ENCODE data around the gene ZNF425.
"Not testable (repeated sequence)": the region's sequence is repeated elsewhere in the genome, so short reads cannot be mapped to it uniquely, and the experiment has no call there.

ZNF425 gene

DNA sequence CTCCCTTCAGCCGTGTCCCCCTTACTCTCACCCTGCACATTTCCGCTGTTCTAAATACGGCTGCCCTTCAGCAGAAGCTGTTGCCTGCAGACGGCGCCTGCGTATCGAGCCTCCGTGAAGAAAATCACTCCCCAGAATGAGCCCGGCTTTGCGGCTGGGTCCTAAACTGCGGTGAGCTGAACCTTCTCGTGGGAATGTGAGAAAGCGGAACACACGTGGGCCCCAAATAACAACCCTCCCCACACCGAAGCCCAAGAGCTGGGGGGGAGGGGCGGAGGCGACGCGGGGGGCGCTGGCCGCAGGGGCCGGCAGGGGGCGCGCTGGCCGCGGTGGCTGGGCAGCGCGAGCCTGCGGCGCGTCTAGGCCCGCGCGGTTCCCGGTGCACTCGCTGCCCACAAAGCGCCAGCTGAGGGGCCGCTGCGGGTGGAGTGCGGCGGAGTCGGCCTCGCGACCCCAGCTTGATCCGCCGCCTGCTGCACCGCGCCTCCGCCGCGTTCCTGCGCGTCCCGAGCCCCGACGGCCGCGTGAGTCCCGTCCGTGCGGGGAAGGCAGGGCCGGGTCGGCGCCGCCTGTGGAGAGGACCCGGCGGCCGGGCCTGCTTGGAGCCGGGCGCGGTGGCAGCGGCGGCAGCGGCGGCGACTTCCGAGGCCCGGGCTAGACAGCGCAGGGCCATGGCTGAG lies 21.1 kb upstream of the ZNF425 start, which contains the start of gene ZNF398:
Gene ZNF398, plus strand, starts transcription at position 382 of the 680 bp plus-strand sequence. Its CDS starts 290 bp downstream, at position 672.
- Mint-ChIP-seq H3K4me1 (ENCODE audit: low read depth) (peaks cover 24% of the 10 kb centered on the region), H3K9me3 (no peaks in the 10 kb centered on the region), H3K27ac (peak within 1 kb of the TSS; percentile 95), H3K36me3 (ENCODE audit: low read depth) (peaks cover 6% of the 10 kb centered on the region), H3K27me3 (ENCODE audit: low read depth) (no peaks in the 10 kb centered on the region), H3K4me3 (peak within 1 kb of the TSS; percentile 90)
- DNase-seq (ENCODE audit: low spot score), result peak; percentile 79

DNA sequence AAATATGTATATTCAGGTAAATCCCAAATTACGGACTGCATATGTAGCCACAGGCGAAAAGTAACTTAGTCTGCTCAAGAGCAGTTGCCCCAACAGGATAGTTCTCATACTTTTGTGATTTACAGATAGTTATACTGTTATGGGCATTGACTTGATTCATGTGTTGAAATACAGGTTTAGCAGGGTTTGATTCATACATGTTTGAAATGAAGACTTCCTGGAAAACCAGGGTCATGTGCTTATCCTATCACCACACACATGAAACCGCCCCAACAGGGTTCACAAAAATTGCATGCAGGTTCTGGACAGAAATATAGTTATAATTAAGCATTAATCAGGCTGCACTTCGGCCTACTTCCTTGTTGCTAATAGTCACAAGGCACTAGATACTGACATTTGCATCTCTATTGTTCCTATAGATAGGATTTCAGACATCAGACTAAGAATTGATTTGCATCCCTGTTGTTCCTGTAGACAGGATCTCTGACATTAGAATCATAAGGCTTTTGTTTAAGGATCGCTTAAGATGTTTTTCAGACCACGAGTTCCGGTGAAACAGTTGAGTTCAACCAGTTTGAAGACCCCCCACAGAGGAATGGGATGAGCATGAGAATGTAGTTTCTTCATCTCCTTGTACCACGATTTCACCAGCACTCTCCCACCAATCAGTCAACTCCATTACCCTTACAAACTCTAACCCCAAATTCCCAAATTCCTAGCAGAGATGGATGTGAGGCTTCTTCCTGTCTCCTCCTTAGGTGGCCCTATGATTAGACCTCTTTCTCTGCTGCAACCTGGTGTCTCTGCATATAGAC lies 19.1 kb upstream of the ZNF425 start:
- Mint-ChIP-seq H3K4me3 (peak overlapping the region; percentile 90), H3K9me3 (no peaks in the 10 kb centered on the region), H3K36me3 (ENCODE audit: low read depth) (peaks cover 6% of the 10 kb centered on the region), H3K27ac (peak overlapping the region; percentile 56), H3K4me1 (ENCODE audit: low read depth) (peaks cover 22% of the 10 kb centered on the region), H3K27me3 (ENCODE audit: low read depth) (no peaks in the 10 kb centered on the region)
- no peak for DNase-seq (ENCODE audit: low spot score)

DNA sequence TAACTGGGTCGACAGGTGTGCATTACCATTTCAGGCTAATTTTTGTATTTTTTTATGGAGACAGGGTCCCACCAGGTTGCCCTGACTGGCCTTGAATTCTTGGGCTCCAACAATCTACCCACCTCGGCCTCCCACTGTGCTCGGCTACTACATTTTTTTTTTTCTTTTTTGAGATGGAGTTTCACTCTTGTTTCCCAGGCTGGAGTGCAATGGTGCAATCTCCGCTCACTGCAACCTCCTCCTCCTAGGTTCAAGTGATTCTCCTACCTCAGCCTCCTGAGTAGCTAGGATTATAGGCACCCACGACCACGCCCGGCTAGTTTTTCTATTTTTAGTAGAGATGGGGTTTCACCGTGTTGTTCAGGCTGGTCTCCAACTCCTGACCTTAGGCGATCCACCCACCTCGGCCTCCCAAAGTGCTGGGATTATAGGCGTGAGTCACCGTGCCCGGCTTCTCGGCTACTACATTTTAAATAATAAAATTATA lies 18.4 kb upstream of the ZNF425 start:
- H3K27ac Mint-ChIP-seq; H3K27me3 Mint-ChIP-seq (ENCODE audit: low read depth); H3K36me3 Mint-ChIP-seq (ENCODE audit: low read depth); H3K4me3 Mint-ChIP-seq; H3K9me3 Mint-ChIP-seq; DNase-seq (ENCODE audit: low spot score): not testable (repeated sequence)
- H3K4me1 Mint-ChIP-seq (ENCODE audit: low read depth), result peaks cover 18% of the 10 kb centered on the region

DNA sequence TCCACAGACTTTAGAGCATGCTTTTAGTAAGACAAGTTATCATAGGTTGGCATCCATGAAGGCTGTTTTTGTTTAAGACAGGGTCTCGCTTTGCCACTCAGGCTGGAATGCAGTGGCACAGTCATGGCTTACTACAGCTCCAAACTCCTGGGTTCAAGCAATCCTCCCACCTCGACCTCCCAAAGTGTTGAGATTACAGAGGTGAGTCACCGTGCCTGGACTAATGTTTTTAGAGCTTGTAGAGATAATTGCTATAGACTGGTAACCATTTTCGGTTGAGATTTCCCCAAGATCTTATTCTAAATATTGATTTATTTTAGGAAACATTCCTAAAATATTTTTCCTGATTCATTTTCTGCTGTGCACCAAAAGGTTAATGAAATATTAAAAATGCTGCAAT lies 15.8 kb upstream of the ZNF425 start:
- H3K36me3 Mint-ChIP-seq (ENCODE audit: low read depth), result peaks cover 6% of the 10 kb centered on the region
- H3K27ac Mint-ChIP-seq, result no peak overlapping the region
- H3K4me1 Mint-ChIP-seq (ENCODE audit: low read depth), result peaks cover 9% of the 10 kb centered on the region
- H3K4me3 Mint-ChIP-seq, result no peak overlapping the region
- H3K27me3 Mint-ChIP-seq (ENCODE audit: low read depth), result no peaks in the 10 kb centered on the region
- no peaks in the 10 kb centered on the region for H3K9me3 Mint-ChIP-seq
- no peak for DNase-seq (ENCODE audit: low spot score)

DNA sequence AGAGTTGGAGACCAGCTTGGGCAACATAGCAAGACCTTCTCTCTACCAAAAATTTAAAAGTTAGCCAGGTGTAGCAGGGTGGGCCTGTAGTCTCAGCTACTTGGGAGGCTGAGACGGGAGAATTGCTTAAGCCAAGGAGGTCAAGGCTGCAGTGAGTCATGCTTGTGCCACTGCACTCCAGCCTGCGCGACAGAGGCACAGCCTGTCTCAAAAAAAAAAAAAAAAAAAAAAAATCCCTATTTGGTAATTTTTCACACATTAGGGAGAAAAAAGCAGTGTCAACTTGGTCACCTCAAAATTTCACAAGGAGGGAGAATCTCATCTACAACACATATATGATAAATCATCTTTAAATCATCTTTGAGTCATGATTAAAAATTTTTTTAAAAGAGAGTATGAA lies 14.7 kb upstream of the ZNF425 start:
- H3K27me3 Mint-ChIP-seq (ENCODE audit: low read depth), result no peaks in the 10 kb centered on the region

DNA sequence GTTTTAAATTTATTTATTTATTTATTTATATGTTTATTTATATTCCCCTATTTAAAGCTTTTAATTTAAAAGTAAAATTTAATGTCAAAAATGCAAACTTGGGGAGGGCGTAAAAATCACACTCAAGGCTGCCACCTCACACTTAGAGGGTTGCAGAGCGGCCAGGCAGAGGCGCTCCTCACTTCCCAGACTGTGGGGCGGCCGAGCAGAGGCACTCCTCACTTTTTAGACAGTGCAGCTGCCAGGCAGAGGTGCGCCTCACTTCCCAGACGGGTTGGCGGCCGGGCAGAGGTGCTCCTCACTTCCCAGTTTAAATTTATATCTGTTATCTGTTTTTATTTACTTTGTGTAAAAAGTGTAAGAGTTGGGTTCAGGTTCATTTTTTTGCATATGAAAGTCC lies 10.0 kb upstream of the ZNF425 start:
- H3K4me1 Mint-ChIP-seq (ENCODE audit: low read depth), result no peaks in the 10 kb centered on the region
- no peak overlapping the region for H3K27ac Mint-ChIP-seq
- H3K4me3 Mint-ChIP-seq, result no peak overlapping the region
- H3K9me3 Mint-ChIP-seq, result peaks cover 2% of the 10 kb centered on the region
- H3K27me3 Mint-ChIP-seq (ENCODE audit: low read depth), result no peaks in the 10 kb centered on the region
- DNase-seq (ENCODE audit: low spot score), result no peak
- peaks cover 30% of the 10 kb centered on the region for H3K36me3 Mint-ChIP-seq (ENCODE audit: low read depth)

More for the DNA sequence above, 14.7 kb upstream of the ZNF425 start:
- peaks cover 6% of the 10 kb centered on the region for H3K36me3 Mint-ChIP-seq (ENCODE audit: low read depth)
- DNase-seq (ENCODE audit: low spot score), result no peak
- no peak overlapping the region for H3K27ac Mint-ChIP-seq
- no peak overlapping the region for H3K4me3 Mint-ChIP-seq
- peaks cover 8% of the 10 kb centered on the region for H3K4me1 Mint-ChIP-seq (ENCODE audit: low read depth)
- H3K9me3 Mint-ChIP-seq, result no peaks in the 10 kb centered on the region

DNA sequence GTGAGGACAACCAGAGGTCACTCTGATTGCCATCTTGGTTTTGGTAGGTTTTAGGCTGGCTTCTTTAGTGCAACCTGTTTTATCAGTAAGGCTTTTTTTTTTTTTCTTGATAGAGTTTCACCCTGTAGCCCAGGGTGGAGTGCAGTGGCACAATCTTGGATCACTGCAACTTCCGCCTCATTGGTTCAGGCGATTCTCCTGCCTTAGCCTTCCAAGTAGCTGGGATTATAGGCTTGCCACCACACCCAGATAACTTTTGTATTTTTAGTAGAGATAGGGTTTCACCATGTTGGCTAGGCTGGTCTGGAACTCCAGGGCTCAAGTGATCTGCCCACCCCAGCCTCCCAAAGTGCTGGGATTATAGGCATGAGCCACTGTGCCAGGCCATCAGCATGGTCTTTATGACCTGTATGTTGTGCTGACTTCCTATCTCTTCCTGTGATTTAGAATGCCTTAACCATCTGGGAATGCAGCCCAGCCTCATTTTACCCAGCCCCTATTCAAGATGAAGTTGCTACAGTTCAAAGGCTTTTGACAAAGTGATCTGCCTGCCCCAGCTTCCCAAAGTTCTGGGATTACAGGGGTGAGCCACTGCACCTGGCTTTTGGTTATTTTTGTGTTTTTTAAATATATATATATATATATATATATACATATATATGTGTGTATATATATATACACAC lies 7.0 kb upstream of the ZNF425 start:
- Mint-ChIP-seq H3K27me3 (ENCODE audit: low read depth) (no peaks in the 10 kb centered on the region), H3K4me3 (no peak overlapping the region), H3K9me3 (peaks cover 10% of the 10 kb centered on the region), H3K4me1 (ENCODE audit: low read depth) (peaks cover 3% of the 10 kb centered on the region), H3K27ac (no peak overlapping the region), H3K36me3 (ENCODE audit: low read depth) (peaks cover 46% of the 10 kb centered on the region)
- DNase-seq (ENCODE audit: low spot score), result no peak

DNA sequence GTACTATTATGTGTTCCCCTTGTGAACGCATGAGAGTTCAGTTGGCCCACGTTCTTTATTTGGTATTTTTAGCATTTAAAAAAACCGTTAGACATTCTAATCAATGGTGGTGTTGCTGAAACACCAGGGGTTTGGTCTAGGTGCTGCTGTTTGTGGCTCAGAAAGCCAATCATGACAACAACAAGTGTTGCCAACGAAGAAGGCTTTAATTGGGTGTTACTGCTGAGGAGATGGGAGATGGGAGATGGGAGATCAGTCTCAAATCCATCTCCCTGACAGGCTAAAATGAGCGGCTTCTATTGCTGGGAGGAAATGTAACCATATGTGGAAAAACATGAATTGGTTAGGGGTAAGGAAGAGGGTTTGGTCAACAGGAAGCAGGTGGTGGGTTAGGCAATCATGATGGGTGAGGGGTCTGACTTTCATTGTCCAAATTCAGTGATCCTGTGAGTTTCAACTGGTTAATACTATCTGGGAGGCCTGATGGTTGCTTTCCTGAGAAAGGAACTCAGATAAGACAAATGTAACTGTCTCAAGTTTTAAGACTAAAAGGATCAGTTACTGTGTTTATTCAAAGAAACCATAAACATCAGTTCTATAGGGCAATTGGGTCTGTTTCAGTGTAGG lies 4.6 kb upstream of the ZNF425 start:
- Mint-ChIP-seq H3K4me3 (no peak overlapping the region), H3K27ac (no peak overlapping the region)

DNA sequence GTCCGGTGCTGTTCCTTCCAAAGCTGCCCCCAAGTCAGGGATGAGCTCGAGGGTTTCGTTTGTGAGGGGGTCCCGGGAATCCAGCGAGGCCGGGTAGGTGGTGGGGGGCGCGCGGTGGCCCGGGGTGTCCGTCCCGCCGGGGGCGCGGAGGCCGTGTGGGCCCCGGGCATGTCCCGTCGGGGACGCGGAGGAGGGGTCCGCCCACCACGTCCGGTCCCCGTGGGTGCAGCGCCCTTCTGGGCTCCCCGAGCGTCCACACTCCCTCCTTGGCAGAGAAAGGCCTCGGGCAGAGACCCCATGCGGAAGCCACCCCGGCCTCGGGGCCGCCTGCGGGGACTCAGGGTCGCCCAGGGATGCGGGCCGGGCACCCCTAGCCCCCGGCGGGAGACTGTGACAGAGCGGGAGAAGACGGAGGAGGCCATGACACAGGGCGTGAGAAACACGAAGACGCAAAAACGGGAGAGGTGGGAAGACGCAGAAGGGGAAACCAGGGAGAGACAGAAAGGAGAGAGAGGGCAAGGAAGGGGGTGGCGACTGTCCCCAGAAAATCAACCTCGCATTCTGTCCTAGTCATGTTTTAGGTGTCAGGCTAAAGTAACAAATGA lies 640 bp upstream of the ZNF425 start:
- H3K9me3 Mint-ChIP-seq, result peaks cover 10% of the 10 kb centered on the region
- H3K4me3 Mint-ChIP-seq, result peak overlapping the region; percentile 100
- H3K4me1 Mint-ChIP-seq (ENCODE audit: low read depth), result peaks cover 19% of the 10 kb centered on the region
- DNase-seq (ENCODE audit: low spot score), result peak; percentile 80
- H3K36me3 Mint-ChIP-seq (ENCODE audit: low read depth), result peaks cover 38% of the 10 kb centered on the region
- no peaks in the 10 kb centered on the region for H3K27me3 Mint-ChIP-seq (ENCODE audit: low read depth)
- H3K27ac Mint-ChIP-seq, result peak overlapping the region; percentile 100

More for the DNA sequence above, 4.6 kb upstream of the ZNF425 start:
- peaks cover 10% of the 10 kb centered on the region for H3K9me3 Mint-ChIP-seq
- no peak for DNase-seq (ENCODE audit: low spot score)
- no peaks in the 10 kb centered on the region for H3K27me3 Mint-ChIP-seq (ENCODE audit: low read depth)
- H3K36me3 Mint-ChIP-seq (ENCODE audit: low read depth), result peaks cover 54% of the 10 kb centered on the region
- peaks cover 10% of the 10 kb centered on the region for H3K4me1 Mint-ChIP-seq (ENCODE audit: low read depth)

DNA sequence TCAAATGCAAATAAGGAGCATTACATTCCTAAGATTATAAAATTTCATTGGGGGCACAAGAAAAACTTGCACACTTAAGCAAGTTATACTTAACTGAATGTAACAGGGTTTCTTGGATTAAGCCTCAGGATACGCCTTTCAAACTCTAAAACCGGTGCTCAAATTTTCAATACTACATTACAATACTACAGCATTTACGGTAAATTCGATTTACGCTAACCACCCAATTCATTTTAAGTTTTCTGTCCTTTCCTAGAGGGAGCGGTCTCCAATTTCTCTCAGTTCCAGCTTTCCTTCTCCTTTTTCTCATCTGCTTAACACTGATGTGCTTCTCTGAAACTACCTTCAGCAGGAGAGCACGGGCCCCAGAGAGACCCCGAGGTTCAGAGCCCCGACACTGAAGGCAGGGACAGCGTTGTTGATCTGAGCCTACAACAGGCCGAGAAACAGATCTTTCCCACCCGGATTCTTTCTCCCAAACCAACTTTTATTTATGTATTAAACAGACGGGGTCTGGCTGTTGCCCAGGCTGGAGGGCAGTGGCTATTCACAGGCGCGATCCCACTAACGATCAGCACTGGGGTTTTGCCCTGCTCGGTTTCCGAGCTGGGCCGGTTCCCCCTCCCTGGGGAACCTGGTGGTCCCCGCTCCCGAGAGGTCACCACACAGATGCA lies 798 bp downstream of the ZNF425 start:
- peaks cover 23% of the 10 kb centered on the region for H3K36me3 Mint-ChIP-seq (ENCODE audit: low read depth)
- H3K27me3 Mint-ChIP-seq (ENCODE audit: low read depth), result no peaks in the 10 kb centered on the region
- peak overlapping the region; percentile 100 for H3K27ac Mint-ChIP-seq
- peak overlapping the region; percentile 100 for H3K4me3 Mint-ChIP-seq
- H3K9me3 Mint-ChIP-seq, result no peaks in the 10 kb centered on the region
- peaks cover 19% of the 10 kb centered on the region for H3K4me1 Mint-ChIP-seq (ENCODE audit: low read depth)
- no peak for DNase-seq (ENCODE audit: low spot score)

DNA sequence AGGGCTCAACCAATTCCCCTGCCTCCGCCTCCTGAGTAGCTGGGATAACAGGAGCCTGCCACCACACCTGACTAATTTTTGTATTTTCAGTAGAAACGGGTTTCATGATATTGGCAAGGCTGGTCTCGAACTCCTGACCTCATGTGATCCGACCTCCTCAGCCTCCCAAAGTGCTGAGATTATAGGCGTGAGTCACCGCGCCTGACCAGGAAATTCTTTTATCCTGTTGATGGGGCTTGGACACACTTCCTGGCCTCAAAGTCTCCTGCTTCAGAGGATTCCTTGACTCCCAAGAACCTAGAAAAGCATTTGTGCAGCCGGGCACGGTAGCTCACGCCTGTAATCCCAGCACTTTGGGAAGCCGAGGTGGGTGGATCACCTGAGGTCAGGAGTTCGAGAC lies 16.2 kb downstream of the ZNF425 start:
- DNase-seq (ENCODE audit: low spot score), result no peak
- H3K27me3 Mint-ChIP-seq (ENCODE audit: low read depth), result no peaks in the 10 kb centered on the region
- no peaks in the 10 kb centered on the region for H3K4me1 Mint-ChIP-seq (ENCODE audit: low read depth)
- no peaks in the 10 kb centered on the region for H3K36me3 Mint-ChIP-seq (ENCODE audit: low read depth)
- H3K4me3 Mint-ChIP-seq, result no peak overlapping the region
- no peak overlapping the region for H3K27ac Mint-ChIP-seq
- no peaks in the 10 kb centered on the region for H3K9me3 Mint-ChIP-seq

DNA sequence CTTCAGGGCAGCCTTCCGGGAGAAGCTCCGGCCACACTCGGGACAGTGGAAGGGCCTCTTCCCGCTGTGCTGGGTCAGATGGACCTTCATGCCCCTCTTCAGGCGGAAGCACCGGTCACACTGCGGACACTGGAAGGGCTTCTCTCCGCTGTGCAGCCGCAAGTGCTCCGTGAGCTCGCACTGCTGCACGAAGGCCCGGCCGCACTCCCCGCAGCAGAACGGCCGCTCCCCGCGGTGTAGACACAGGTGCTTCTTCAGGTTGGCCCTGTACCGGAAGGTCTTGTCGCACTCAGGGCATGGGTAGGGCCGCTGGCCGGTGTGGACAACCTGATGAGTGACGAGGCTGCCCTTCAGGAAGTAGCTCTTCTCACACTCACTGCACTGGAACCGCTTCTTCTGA lies 21.4 kb downstream of the ZNF425 start:
- Mint-ChIP-seq H3K4me1 (ENCODE audit: low read depth) (no peaks in the 10 kb centered on the region), H3K36me3 (ENCODE audit: low read depth) (no peaks in the 10 kb centered on the region)

DNA sequence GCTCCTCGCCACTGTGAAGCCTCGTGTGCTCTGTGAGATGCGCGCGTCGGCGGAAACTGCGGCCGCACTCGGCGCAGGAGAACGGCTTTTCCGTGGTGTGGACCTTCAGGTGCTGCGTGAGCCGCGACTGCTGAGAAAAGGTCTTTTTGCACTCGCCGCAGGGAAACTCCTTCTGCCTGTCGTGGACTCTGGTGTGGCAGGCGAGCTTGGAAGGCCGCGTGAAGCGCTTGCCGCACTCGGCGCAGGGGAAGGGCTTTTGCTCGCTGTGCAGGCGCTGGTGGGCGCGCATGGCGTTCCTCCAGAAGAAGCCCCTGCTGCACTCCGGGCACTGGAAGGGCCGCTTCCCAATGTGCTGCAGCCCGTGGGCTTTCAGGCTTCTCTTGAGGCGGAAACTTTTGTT lies 21.9 kb downstream of the ZNF425 start:
- Mint-ChIP-seq H3K27me3 (ENCODE audit: low read depth) (no peaks in the 10 kb centered on the region), H3K9me3 (no peaks in the 10 kb centered on the region), H3K4me1 (ENCODE audit: low read depth) (no peaks in the 10 kb centered on the region), H3K4me3 (no peak overlapping the region), H3K36me3 (ENCODE audit: low read depth) (no peaks in the 10 kb centered on the region), H3K27ac (no peak overlapping the region)
- DNase-seq (ENCODE audit: low spot score), result no peak

More for the DNA sequence above, 21.4 kb downstream of the ZNF425 start:
- no peak overlapping the region for H3K27ac Mint-ChIP-seq
- H3K9me3 Mint-ChIP-seq, result no peaks in the 10 kb centered on the region
- no peak overlapping the region for H3K4me3 Mint-ChIP-seq
- DNase-seq (ENCODE audit: low spot score), result no peak
- no peaks in the 10 kb centered on the region for H3K27me3 Mint-ChIP-seq (ENCODE audit: low read depth)

All from T-helper 2 cell treated with Interferon-gamma antibody and Interleukin-4, amounts not matched to agents 5 μg/mL and 100 μg/mL, for 36 hours (primary cell).